Measurements from ENCODE around the gene GRIP2.

GRIP2 gene

DNA sequence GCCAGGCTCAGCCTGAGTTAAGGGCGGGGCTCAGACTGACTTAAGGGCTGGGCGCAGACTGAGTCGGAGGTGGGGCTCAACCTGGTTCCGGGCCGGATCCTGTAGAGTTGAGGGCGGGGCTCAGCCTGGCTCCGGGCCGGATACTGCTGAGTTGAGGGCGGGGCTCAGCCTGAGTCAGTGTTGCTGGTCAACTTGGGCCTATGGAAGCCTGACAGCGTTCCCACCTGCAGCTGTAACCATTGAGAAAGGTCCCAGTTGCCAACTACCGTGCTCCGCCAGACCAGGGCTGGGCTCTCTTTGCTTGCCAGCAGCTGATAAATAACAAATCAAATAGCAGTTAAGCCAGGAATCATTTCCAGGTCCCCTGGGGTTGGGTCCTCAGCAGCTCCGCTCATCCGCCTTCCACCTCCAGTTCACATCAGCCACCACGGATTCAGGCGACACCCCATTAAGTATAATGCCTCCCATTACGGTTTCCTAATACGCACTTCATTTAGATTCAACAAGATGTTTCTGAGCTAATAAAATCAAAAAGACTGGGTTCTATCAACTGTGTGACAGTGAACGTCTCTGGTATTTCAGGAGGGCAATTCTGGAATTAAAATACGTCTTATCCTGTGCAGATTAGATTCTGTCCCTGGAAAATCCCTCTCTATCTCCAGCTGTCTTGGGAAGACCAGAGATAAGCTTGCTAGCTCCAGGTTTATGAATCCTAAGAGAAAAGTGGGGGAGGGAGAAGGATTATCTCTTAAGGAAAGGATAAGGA lies 7.3 kb downstream of the GRIP2 start:
- no peak overlapping the region for H3K4me3 ChIP-seq (ENCODE audit: control insufficient read depth, low read depth, low read length)
- peak; percentile 10 for DNase-seq (ENCODE audit: low read depth)
- TF ChIP-seq, protein P1, sequence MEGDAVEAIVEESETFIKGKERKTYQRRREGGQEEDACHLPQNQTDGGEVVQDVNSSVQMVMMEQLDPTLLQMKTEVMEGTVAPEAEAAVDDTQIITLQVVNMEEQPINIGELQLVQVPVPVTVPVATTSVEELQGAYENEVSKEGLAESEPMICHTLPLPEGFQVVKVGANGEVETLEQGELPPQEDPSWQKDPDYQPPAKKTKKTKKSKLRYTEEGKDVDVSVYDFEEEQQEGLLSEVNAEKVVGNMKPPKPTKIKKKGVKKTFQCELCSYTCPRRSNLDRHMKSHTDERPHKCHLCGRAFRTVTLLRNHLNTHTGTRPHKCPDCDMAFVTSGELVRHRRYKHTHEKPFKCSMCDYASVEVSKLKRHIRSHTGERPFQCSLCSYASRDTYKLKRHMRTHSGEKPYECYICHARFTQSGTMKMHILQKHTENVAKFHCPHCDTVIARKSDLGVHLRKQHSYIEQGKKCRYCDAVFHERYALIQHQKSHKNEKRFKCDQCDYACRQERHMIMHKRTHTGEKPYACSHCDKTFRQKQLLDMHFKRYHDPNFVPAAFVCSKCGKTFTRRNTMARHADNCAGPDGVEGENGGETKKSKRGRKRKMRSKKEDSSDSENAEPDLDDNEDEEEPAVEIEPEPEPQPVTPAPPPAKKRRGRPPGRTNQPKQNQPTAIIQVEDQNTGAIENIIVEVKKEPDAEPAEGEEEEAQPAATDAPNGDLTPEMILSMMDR (conservative IDR thresholded peaks at IDR 0.05; ENCODE audit: control insufficient read depth, insufficient read depth, low read depth, low read length), result no peak

DNA sequence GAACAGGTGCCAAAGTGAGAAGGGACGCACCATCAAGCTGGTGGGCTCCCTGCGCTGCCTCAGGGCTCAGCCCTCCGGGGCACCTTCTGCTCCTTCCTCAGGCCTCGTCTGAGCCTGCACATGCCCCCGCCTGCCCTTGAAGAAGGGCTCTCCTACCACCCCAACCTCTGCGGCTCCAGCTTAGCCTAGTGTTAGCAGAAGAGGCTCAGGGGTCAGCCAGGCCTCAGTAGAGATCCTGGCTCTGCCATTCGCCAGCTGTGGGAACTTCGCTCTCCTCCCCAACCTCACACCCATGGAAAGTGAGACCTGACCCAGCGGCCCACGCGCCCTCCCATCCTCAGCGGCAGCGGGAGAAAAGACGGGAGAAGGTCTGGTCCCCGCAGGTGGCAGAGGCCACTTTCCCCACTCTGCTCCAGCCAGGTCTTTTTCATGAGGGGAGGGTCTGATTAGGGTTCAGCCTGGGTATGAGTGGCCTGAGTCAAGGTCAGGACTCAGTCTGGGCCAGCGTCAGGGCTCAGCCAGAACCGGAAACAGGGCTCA lies 8.2 kb downstream of the GRIP2 start:
- TF ChIP-seq, protein P1 (conservative IDR thresholded peaks at IDR 0.05; ENCODE audit: control insufficient read depth, insufficient read depth, low read depth, low read length), result no peak
- no peak for DNase-seq (ENCODE audit: low read depth)
- no peak overlapping the region for H3K4me3 ChIP-seq (ENCODE audit: control insufficient read depth, low read depth, low read length)

DNA sequence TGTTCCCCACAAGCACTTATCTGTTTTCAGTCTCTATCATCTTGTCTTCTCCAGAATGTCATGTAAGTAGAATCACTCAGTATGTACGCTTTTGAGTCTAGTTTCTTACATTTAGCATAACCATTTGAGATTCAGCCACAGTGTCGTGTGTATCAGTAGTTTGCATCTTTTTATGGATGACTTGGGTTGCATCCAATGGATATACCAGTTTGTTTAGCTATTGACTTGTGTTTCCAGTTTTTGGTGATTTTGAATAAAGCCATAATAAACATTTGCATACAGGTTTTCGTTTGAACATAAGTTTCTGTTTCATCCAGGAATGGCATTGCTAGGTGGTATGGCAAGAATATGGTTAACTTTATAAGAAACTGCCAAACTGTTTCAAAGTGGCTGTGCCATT lies 12.1 kb downstream of the GRIP2 start:
- no peak overlapping the region for H3K4me3 ChIP-seq (ENCODE audit: control insufficient read depth, low read depth, low read length)
- no peak for DNase-seq (ENCODE audit: low read depth)
- TF ChIP-seq, protein P1 (conservative IDR thresholded peaks at IDR 0.05; ENCODE audit: control insufficient read depth, insufficient read depth, low read depth, low read length), result no peak

DNA sequence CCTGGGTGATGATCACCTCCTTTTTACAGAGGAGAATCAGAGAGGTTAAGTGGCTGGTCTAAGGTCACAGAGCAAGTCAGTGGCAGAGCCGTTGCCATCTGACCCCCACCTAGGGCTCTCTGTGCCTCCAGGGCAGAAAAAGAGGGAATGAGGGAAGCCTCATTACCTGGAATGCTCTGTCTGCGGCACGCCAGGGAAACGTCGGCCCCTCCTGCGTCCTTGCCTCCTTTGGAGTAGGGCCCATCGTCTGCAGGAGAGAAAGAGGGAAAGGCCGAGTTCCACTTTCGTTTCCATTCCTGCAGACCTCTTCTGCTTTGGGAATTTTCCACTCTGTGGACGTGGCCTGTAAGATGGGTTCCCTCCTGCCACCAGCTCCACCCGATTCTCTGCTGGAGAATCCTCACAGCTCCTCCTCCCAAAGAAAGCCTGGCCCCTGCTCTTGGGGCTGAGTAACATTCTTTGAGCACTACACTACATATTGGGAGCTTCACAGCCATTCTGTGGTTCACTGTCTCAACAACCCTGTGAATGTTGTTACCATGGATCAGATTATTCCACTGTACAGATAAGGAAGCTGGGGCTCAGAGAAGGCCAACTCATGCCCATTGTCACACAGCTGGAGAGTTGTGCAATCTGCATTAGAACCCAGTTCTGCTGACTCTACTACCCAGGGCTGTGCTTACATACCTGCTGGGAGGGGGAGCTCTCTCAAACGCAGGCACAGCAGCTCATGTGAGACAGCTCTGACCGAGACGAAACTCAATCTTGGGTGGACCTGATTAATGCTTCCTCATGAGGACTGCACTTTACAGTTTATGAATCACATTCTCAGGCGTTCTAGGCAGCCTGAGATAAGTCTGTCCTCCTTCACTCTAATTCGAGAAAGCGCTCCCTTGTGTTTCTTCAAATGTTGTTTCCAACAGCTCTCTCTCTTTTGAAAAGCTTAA lies 14.2 kb downstream of the GRIP2 start:
- TF ChIP-seq, protein P1 (conservative IDR thresholded peaks at IDR 0.05; ENCODE audit: control insufficient read depth, insufficient read depth, low read depth, low read length), result no peak
- peak; percentile 28 for DNase-seq (ENCODE audit: low read depth)
- no peak overlapping the region for H3K4me3 ChIP-seq (ENCODE audit: control insufficient read depth, low read depth, low read length)

DNA sequence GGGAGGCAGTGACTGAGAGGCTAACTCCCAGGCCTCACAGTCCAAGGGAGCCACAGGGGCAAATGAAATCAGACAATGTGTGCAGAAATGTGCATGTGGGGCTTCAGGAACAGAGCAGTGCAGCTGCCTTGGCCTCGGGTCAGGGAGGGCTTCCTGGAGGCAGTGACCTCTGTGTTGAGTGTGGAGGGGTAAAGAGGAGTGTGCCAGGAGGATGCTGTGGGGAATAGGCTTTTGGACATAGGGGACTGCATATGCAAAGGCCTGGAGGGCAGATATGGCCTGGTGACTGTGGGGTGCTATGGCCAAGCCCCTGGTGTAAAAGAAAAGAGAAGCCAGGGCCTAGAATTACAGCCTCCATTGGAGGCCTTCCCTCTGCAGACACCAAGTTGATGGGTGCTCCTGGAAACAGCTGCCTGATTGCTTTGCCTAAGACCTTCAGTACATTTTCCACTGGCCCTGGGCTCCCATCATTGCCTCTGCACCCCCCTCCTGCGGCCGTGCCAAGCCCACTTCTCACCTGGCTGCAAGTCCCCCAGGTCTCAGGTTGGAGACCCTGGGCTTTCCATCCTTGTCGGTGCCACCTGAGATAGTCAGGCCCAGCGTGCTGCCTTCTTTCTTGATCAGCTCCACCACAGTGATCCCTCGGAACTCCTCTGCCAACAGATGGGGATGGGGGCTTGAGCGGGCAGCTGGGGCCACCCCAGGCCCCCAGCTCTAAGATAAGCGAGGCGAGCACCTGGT lies 15.1 kb downstream of the GRIP2 start:
- TF ChIP-seq, protein P1 (conservative IDR thresholded peaks at IDR 0.05; ENCODE audit: control insufficient read depth, insufficient read depth, low read depth, low read length), result no peak
- DNase-seq (ENCODE audit: low read depth), result no peak
- no peak overlapping the region for H3K4me3 ChIP-seq (ENCODE audit: control insufficient read depth, low read depth, low read length)

DNA sequence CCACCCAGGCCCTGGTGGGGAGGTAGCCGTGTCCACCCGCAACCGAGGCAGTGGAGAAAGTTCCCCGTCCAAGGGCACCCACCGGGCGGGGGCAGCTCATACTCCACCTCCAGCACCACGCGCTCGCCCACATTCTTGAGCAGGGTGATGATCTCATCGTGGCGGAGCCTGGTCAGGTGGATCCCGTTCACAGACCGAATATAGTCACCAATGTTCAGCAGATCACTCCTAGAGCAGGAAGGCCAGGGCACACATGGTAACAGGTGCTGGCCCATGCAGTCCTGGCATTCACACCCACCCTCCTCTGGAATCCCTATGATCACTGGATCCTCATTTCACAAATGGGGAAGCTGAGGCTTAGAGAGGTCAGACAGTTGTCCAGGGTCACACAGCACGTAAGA lies 15.8 kb downstream of the GRIP2 start:
- DNase-seq (ENCODE audit: low read depth), result peak; percentile 22
- no peak overlapping the region for H3K4me3 ChIP-seq (ENCODE audit: control insufficient read depth, low read depth, low read length)
- TF ChIP-seq, protein P1 (conservative IDR thresholded peaks at IDR 0.05; ENCODE audit: control insufficient read depth, insufficient read depth, low read depth, low read length), result no peak
